GM12892 (cell line): ENCODE data around the gene TAAR9. TPM values are rescaled to one million over a fixed set of nuclear protein-coding genes. Genes with fewer than 3 reads are reported as not detected.

Experiments
- DNase-seq: peaks from one replicate; pipeline ENCODE4 v3.0.0; 2011; ENCODE audit not compliant: insufficient read length
- FAIRE-seq: peaks from 2 replicates; lab custom pipeline; 2011; peaks lifted over from hg19 to GRCh38; lab: Jason Lieb, UNC
- POLR2A ChIP-seq: IDR thresholded peaks from 2 replicates; pipeline ENCODE4 v1.6.1; 2011; ENCODE audit warnings: low read depth, low read length, control low read depth
- POLR2AphosphoS5 ChIP-seq: IDR thresholded peaks from 2 replicates; pipeline ENCODE4 v1.6.1; 2011; ENCODE audit warnings: low read depth, low read length, control low read depth
- TAF1 ChIP-seq: IDR thresholded peaks from 2 replicates; pipeline ENCODE4 v1.6.1; 2011; ENCODE audit warnings: low read depth, mild to moderate bottlenecking, control low read depth, low read length, borderline replicate concordance
- polyA plus RNA-seq: library from polyadenylated mRNA; unstranded; fragments of >200 nt; gene quantifications from one replicate; pipeline ENCODE4 v1.2.1, GENCODE V29; 2012; ENCODE audit warnings: missing spikeins, inconsistent platforms; ENCODE audit not compliant: missing spikeins

TAAR9 gene, protein sequence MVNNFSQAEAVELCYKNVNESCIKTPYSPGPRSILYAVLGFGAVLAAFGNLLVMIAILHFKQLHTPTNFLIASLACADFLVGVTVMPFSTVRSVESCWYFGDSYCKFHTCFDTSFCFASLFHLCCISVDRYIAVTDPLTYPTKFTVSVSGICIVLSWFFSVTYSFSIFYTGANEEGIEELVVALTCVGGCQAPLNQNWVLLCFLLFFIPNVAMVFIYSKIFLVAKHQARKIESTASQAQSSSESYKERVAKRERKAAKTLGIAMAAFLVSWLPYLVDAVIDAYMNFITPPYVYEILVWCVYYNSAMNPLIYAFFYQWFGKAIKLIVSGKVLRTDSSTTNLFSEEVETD
- polyA plus RNA-seq = not detected

DNA sequence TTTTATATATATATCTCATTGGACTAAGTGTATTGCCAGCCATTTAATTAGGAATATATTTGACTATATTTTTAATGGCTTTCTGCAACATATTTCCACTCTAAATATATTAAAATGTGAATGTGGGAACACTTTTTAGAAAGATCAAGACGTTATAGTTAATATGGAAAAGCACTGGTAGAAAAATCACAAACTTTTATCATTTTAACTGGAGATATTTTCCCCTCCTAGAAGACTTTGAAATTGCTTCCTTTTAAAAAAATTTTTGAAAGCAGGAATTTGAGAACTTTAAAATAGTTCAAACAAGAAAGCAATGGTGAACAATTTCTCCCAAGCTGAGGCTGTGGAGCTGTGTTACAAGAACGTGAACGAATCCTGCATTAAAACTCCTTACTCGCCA lies at the start of gene TAAR9:
Gene TAAR9 (plus strand): TSS at position 301 of the 400 bp plus-strand sequence. CDS start 13 bp downstream, at position 314.
- DNase-seq = no peak
- no peak for TF ChIP-seq POLR2AphosphoS5
- TF ChIP-seq POLR2A = no peak
- no peak for TF ChIP-seq TAF1
- FAIRE-seq = no peak

- DNase-seq (no peak), FAIRE-seq (no peak)
- TF ChIP-seq TAF1 = no peak
- TF ChIP-seq POLR2AphosphoS5 = no peak
- TF ChIP-seq POLR2A = no peak
Observed at GRCh38 chr6:132489376-132489775, 48.7 kb upstream of the TAAR9 start.

DNA sequence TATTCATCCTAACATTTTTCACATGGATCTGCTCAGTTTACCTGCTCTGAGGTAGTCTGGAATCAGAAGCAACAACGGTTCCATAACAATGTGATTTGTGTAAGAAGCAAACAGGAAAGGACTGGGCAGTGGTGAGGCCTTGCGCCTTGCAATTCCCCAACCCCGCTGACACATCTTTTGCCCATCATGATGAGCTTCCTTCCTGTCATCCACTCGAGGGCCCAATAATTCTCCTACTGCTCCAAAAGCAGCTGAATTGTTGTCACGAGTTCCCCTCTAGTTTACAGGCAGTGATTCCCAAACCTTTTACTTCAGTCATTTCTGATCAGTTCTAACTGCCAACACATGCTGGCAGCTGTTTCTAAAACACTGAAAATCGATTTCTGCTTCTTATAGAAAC lies 48.1 kb upstream of the TAAR9 start:
- DNase-seq = no peak
- no peak for TF ChIP-seq TAF1
- no peak for TF ChIP-seq POLR2AphosphoS5
- TF ChIP-seq POLR2A = no peak
- no peak for FAIRE-seq

DNA sequence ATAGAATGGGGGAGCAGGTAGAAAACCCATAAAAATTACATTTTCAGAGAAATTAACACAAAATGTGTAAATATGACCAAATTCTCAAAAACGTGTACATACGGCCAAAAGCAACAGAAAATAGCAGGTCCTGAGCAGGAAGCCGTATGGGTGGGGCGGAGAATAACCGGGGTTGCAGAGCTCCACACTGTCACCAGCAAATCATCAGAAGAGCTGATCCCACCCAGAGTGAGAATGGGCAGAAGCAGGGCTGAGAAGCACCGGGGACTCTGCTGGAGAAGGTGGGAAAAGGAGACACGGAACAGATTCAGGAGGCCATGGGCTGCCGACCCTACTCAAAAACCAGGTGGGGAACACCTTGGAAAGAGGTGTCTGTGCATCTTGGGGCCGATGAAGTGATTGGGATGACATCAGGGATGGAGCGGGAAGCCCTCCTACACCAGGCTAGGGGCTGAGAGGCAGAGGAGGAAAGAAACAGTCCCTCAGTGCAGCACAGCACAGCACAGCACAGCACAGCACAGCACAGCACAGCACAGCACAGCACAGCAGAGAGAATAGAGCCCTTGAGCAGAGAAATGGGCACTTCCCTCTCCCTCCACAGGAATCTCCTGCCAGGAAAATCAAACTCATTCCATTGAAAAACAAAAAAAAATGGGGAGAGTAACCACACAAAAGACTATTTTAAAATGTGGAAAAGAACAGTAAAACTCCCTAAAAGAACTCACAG lies 47.4 kb upstream of the TAAR9 start:
- FAIRE-seq (peak; percentile 84), DNase-seq (no peak)
- TF ChIP-seq TAF1 = no peak
- no peak for TF ChIP-seq POLR2A
- TF ChIP-seq POLR2AphosphoS5 = no peak

DNA sequence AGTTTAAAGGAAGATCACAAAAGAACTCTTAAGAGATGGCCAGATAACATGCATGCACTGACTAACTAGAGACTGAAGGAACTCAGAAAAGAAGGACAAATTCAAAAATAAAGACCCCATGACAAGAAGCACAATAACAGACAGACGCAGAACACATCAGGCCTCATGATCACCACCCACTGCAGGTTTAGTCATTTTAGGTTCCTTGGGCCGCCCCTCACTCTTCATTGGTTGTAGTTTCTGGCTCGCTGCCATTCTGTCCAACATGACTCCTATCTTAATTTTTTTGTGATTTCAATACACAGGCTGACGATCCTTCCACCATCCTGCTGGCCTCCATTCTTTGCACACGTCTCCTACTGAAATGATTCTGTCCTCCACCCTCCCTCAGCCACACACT lies 46.8 kb upstream of the TAAR9 start:
- TF ChIP-seq POLR2A (no peak), TAF1 (no peak), POLR2AphosphoS5 (no peak)
- DNase-seq (no peak), FAIRE-seq (no peak)

DNA sequence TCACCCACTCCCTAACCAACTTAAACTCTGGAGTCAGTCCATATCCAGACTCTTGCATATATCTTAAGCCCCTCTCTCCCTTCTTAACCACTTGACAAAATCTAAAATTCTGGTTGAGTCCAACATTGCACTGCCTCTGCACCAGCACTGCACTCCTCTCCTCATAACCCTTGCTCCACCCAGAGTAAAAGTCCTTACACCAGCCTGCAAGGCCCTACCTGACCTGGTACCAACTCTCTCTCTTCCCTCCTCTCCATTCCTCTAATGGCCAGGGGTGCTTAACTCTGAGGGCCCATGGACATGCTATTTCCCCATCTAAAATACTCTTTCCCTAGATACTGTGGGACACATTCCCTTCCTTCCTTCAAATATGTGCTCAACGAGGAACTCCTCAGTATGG lies 46.2 kb upstream of the TAAR9 start:
- FAIRE-seq = no peak
- no peak for DNase-seq
- TF ChIP-seq POLR2AphosphoS5 (no peak), POLR2A (no peak), TAF1 (no peak)

GRCh38 chr6:132494954-132495353 lies 43.1 kb upstream of the TAAR9 start:
- FAIRE-seq = peak; percentile 5
- DNase-seq = no peak
- TF ChIP-seq POLR2AphosphoS5 (no peak), TAF1 (no peak), POLR2A (no peak)

- FAIRE-seq (no peak), DNase-seq (no peak)
- TF ChIP-seq TAF1 = no peak
- no peak for TF ChIP-seq POLR2A
- no peak for TF ChIP-seq POLR2AphosphoS5
Observed at GRCh38 chr6:132495604-132496079, 42.4 kb upstream of the TAAR9 start.

DNA sequence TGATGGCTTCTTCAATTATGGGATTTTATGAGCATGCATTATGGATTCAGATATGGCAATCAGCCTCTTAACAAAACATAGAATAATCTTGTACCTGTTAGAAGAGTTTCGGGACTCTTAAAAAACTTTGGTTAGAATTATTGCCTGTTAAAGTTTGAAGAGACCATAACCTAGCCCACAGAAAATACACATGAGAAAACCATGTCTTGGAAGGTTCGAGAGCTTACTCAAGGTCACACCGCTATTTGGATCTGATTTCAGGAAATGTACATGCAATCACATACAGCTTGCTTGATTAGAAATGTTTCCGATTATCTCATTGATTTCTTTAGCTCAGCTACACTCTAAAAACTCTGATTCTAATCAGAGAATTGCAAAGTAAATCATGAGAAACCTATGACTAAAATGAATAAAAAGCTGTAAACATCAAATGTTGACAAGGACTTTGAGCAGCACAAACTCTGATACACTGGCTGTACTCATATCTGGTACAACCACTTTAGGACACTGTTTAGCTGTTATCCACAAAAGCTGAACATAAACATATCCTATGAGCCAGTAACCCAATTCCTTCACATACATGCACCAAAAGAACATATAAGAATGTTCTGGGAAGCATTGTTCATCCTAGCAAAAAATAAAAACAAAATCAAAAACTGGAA lies 41.4 kb upstream of the TAAR9 start:
- DNase-seq (no peak), FAIRE-seq (peak; percentile 80)
- TF ChIP-seq POLR2A = no peak
- TF ChIP-seq POLR2AphosphoS5 = no peak
- no peak for TF ChIP-seq TAF1

GRCh38 chr6:132498638-132499037 lies 39.4 kb upstream of the TAAR9 start:
- TF ChIP-seq TAF1 (no peak), POLR2AphosphoS5 (no peak), POLR2A (no peak)
- no peak for DNase-seq
- peak; percentile 89 for FAIRE-seq

- TF ChIP-seq TAF1 (no peak), POLR2AphosphoS5 (no peak), POLR2A (no peak)
- no peak for DNase-seq
- no peak for FAIRE-seq
Observed at GRCh38 chr6:132499757-132500156, 38.3 kb upstream of the TAAR9 start.

DNA sequence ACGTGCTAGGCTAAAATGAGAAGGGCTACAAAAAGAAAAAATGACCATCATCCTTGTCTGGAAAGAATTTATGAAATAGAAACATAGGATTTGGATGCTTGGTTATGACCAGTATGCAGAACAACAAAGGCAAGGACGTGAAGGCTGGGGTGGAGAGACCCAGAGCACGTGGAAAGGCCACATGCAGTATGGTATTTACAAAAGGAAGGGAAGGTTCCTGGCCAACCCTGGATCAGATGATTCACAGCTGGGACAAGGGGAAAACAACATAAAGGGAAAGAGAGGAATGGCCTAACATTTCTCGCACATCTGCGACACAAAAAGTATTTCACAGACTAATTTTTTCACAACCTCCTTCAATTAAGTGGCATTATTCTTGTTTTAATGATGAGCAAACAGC lies 33.3 kb upstream of the TAAR9 start:
- FAIRE-seq (no peak), DNase-seq (no peak)
- TF ChIP-seq POLR2AphosphoS5 (no peak), TAF1 (no peak), POLR2A (no peak)

DNA sequence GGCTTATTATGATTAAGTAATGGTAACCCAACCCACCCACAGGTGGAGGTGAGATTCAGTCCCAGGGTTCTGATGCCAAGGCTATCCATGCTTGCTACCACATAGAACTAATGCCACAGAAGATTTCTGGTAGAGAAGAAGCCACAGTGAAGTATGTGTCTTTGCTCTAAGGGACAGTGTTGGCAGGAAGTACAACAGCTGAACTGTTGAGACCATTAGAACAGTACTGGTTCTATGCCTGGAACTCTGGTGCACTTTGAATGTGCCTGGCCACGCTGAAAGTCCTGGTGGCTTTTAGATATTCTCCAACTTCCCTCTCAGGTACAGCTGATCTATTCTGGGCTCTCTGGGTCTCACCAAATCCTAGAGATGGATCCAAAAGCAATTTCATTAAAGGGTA lies 32.9 kb upstream of the TAAR9 start:
- no peak for TF ChIP-seq POLR2AphosphoS5
- TF ChIP-seq POLR2A = no peak
- no peak for TF ChIP-seq TAF1
- no peak for DNase-seq
- FAIRE-seq = peak; percentile 84

- FAIRE-seq (no peak), DNase-seq (no peak)
- no peak for TF ChIP-seq POLR2A
- no peak for TF ChIP-seq POLR2AphosphoS5
- no peak for TF ChIP-seq TAF1
Observed at GRCh38 chr6:132506461-132506860, 31.6 kb upstream of the TAAR9 start.
